Ishikawa (cell line): Measurements from ENCODE around the gene DNAJB11.

Experiments
- RAD21 ChIP-seq: IDR thresholded peaks from 2 replicates; pipeline ENCODE4 v1.6.1; 2012; ENCODE audit warnings: low read depth
- TF ChIP-seq, protein P1 (sequence below): IDR thresholded peaks from 2 replicates; pipeline ENCODE4 v1.6.1; 2012

- TF ChIP-seq RAD21, result no peak
- TF ChIP-seq, protein P1, sequence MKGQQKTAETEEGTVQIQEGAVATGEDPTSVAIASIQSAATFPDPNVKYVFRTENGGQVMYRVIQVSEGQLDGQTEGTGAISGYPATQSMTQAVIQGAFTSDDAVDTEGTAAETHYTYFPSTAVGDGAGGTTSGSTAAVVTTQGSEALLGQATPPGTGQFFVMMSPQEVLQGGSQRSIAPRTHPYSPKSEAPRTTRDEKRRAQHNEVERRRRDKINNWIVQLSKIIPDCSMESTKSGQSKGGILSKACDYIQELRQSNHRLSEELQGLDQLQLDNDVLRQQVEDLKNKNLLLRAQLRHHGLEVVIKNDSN, result no peak
Observed at GRCh38 chr3:186594591-186595113, 24.1 kb downstream of the DNAJB11 start.
